Tibial nerve (tissue), 4 donors: ENCODE data around the gene RHOBTB1. TPM values are rescaled to one million over a fixed set of nuclear protein-coding genes. Genes with fewer than 3 reads are reported as not detected.

Experiments
- DNase-seq, 2 donors: peaks; one replicate each; pipeline ENCODE4 v3.0.0-alpha.2; 2019; ENCODE audit warnings: low spot score in 2 of 2
- H3K27ac ChIP-seq, 4 donors: fragments of 200-600 bp; sonication (generic) in 3 of 4; one replicate each; pipeline ENCODE4 v1.5.1; 2017 to 2019; ENCODE audit warnings: mild to moderate bottlenecking in 1 of 4
- H3K27me3 ChIP-seq, 2 donors: fragments of 200-600 bp; sonication (generic) in 1 of 2; one replicate each; pipeline versions ENCODE4 v1.5.1 to v1.6.0; 2017 to 2019
- H3K36me3 ChIP-seq, 3 donors: fragments of 200-600 bp; sonication (generic); one replicate each; pipeline ENCODE4 v1.5.1; 2018 to 2019
- H3K4me1 ChIP-seq, 4 donors: fragments of 200-600 bp; sonication (generic) in 3 of 4; one replicate each; pipeline ENCODE4 v1.5.1; 2017 to 2019
- H3K4me3 ChIP-seq, 4 donors: fragments of 200-600 bp; sonication (generic) in 3 of 4; one replicate each; pipeline ENCODE4 v1.5.1; 2017 to 2019; ENCODE audit warnings: mild to moderate bottlenecking in 1 of 4, moderate library complexity in 1 of 4
- H3K9me3 ChIP-seq, 4 donors: fragments of 200-600 bp; sonication (generic) in 3 of 4; one replicate each; pipeline ENCODE4 v1.5.1; 2017 to 2019
- EP300 ChIP-seq, 2 donors: sonication (generic); formaldehyde crosslinking; IDR thresholded peaks; one replicate each; pipeline ENCODE4 v1.6.1; 2017; ENCODE audit warnings: antibody characterized with exemption in 2 of 2, mild to moderate bottlenecking in 1 of 2
- POLR2A ChIP-seq, 2 donors: fragments of 450-650 bp; IDR thresholded peaks; one replicate each; pipeline ENCODE4 v1.6.1; 2017; ENCODE audit warnings: antibody characterized with exemption in 2 of 2, mild to moderate bottlenecking in 2 of 2, moderate library complexity in 2 of 2
- WGBS, 2 donors: methylation state at CpG; one replicate each; pipeline ENCODE4 v1.1.5; 2018; 5-methylcytosine and 5-hydroxymethylcytosine counted together
- total RNA-seq, 4 donors: library from RNA; depleted of rRNA; stranded (reverse); fragments of >200 nt; gene quantifications; one replicate each; pipeline ENCODE4 v1.1.0, GENCODE V29; 2016
- TF ChIP-seq, protein P1 (sequence below), 5 experiments: fragments of 200-600 bp in 3 of 5; fragments of 450-650 bp in 2 of 5; sonication (generic) in 3 of 5; IDR thresholded peaks; one replicate each; pipeline ENCODE4 v1.5.1; 2016 to 2019; ENCODE audit warnings: antibody characterized with exemption in 5 of 5, mild to moderate bottlenecking in 3 of 5, moderate library complexity in 2 of 5

The RHOBTB1 gene
- total RNA-seq, 4 donors from 2014 or later: 5.7 to 28.2 (median 5.9) TPM

DNA sequence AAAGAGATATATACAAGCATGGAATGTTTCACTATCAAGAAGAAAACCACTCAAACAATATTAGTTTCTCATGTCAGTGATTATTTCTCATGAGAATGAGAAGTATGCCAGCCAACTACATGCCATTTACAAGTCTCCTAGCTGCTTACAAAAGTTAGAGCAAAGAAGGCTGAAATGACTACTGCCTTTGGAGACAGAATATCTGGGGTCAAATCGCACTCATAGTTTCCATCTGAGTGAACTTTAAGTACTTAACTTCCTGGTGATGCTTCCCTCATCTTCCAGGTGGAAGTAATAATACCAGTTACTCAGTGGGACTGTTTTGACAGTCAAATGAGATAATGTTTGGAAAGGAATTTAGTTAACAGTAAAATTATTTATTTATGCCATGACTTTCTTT, 42.0 kb upstream of the RHOBTB1 start:
- Histone ChIP-seq H3K4me3 (no peak overlapping the region), H3K27ac (no peak overlapping the region), H3K36me3 (no peaks in the 10 kb centered on the region), H3K9me3 (no peaks in the 10 kb centered on the region), H3K27me3 (no peaks in the 10 kb centered on the region), H3K4me1 (peaks cover 0 to 5% (median 0%) of the 10 kb centered on the region in 4 donors)
- TF ChIP-seq, protein P1, sequence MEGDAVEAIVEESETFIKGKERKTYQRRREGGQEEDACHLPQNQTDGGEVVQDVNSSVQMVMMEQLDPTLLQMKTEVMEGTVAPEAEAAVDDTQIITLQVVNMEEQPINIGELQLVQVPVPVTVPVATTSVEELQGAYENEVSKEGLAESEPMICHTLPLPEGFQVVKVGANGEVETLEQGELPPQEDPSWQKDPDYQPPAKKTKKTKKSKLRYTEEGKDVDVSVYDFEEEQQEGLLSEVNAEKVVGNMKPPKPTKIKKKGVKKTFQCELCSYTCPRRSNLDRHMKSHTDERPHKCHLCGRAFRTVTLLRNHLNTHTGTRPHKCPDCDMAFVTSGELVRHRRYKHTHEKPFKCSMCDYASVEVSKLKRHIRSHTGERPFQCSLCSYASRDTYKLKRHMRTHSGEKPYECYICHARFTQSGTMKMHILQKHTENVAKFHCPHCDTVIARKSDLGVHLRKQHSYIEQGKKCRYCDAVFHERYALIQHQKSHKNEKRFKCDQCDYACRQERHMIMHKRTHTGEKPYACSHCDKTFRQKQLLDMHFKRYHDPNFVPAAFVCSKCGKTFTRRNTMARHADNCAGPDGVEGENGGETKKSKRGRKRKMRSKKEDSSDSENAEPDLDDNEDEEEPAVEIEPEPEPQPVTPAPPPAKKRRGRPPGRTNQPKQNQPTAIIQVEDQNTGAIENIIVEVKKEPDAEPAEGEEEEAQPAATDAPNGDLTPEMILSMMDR (IDR thresholded peaks at IDR 0.05): no peak
- no peak for TF ChIP-seq EP300 (IDR thresholded peaks at IDR 0.05)
- no peak for DNase-seq
- WGBS, 2 donors: 76 to 84% methylated on average over 1 of the region's 1 CpG

DNA sequence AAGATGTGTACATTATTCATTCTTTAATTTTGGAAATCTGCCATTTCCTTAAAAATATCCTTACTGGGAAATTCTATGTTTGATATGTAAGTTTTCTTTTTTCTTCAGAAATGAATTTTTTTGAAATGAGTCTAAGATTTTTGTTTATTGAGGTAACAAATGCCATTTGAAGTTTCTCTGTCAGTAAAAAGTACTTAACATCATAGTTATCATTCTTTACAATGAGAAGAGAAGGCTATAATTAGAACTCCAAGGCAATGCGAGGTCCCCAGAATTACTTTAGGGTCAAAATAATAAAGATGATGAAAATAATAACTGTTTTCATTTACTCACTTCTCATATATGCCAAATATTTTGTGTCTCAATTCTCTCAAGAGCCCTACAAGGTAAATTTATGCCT, 37.0 kb upstream of the RHOBTB1 start:
- Histone ChIP-seq H3K9me3 (no peaks in the 10 kb centered on the region), H3K27ac (no peak overlapping the region), H3K4me1 (no peaks in the 10 kb centered on the region), H3K27me3 (no peaks in the 10 kb centered on the region), H3K36me3 (no peaks in the 10 kb centered on the region), H3K4me3 (no peak overlapping the region)
- TF ChIP-seq POLR2A (IDR thresholded peaks at IDR 0.05) (no peak), EP300 (IDR thresholded peaks at IDR 0.05) (no peak)
- TF ChIP-seq, protein P1 (IDR thresholded peaks at IDR 0.05): no peak
- WGBS, 2 donors: 60 to 61% methylated on average over 1 of the region's 1 CpG
- DNase-seq: no peak

DNA sequence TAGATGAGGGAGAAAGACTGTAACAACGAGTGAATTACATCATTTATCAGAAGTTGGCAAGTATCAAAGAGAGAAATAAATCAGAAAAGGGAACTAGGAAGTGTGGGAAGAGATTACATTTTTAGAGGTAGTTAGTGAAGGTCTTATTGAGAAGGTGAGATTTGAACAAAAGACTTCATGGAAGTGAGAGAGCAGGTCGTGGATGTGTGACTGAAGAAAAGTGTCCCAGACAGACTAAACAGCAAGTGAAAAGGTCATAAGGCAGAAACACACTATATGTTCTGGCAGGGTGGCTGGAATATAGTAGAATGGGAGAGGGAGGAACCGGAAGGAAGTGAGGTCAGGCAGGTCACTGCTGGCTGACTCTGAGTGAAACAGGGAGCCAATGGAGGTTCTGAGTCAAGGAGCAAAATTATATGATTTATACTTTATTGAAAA, 35.7 kb upstream of the RHOBTB1 start:
- 65% methylated on average over 3 of the region's 3 CpGs for WGBS, 2 donors
- H3K27ac ChIP-seq: no peak overlapping the region
- H3K9me3 ChIP-seq: no peaks in the 10 kb centered on the region
- no peak for DNase-seq
- TF ChIP-seq POLR2A (IDR thresholded peaks at IDR 0.05) (no peak), EP300 (IDR thresholded peaks at IDR 0.05) (no peak)
- TF ChIP-seq, protein P1 (IDR thresholded peaks at IDR 0.05): no peak
- no peak overlapping the region for H3K4me3 ChIP-seq
- H3K27me3 ChIP-seq: no peaks in the 10 kb centered on the region
- no peaks in the 10 kb centered on the region for H3K4me1 ChIP-seq
- no peaks in the 10 kb centered on the region for H3K36me3 ChIP-seq

DNA sequence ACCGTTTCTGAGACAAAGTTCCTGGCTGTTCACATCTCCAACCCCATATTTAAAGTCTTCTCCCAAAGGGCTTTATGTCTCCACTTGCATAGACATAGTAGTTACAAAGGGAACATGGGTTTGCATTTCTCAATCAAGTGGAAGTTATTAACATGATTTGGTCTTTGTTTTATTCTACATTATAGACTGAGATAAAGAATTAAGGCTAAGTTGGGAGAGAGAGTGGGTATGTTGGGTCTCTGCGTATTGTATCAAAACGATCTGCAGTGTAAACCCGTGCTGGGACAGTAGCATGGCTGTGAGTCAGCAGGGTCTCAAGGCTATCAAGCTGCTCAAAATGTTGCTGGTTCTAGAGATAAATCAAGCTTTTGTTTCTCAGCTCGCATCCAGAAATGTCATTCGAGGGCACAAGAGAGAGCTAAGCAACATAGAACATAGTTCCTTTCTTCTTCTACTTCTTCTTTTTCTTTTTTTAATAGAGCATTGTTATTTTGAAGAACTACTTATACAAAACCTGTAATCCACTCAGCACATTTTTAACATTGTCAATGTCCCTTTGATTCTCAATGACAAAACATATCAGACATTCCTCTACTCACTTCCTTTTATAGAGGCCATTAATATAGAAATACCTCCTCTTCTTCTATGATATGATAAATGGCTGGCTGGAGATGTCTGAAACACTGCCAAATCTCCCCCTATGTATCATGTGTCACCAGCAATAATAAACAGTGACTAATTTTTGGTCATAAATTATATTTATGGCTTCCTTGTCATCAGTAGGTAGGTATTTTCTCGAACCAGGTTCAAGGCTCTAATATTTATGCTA, 34.5 kb upstream of the RHOBTB1 start:
- DNase-seq: no peak
- Histone ChIP-seq H3K4me3 (no peak overlapping the region), H3K27ac (no peak overlapping the region), H3K4me1 (no peaks in the 10 kb centered on the region), H3K27me3 (no peaks in the 10 kb centered on the region), H3K9me3 (no peaks in the 10 kb centered on the region), H3K36me3 (no peaks in the 10 kb centered on the region)
- TF ChIP-seq, protein P1 (IDR thresholded peaks at IDR 0.05): no peak
- TF ChIP-seq POLR2A (IDR thresholded peaks at IDR 0.05): no peak
- no peak for TF ChIP-seq EP300 (IDR thresholded peaks at IDR 0.05)
- 45 to 49% methylated on average over 7 of the region's 7 CpGs for WGBS, 2 donors
